ENCODE measurements around the gene DIP2C.

- TF ChIP-seq TARDBP (IDR thresholded peaks at IDR 0.05) (no peak), BHLHE40 (IDR thresholded peaks at IDR 0.05; ENCODE audit: borderline replicate concordance) (no peak), CTBP1 (IDR thresholded peaks at IDR 0.05; ENCODE audit: borderline replicate concordance) (no peak), FOXM1 (IDR thresholded peaks at IDR 0.05; ENCODE audit: borderline replicate concordance) (no peak), L3MBTL2 (conservative IDR thresholded peaks at IDR 0.05) (no peak), SP1 (IDR thresholded peaks at IDR 0.05) (no peak), PKNOX1 (IDR thresholded peaks at IDR 0.05) (no peak), HDGF (IDR thresholded peaks at IDR 0.05; ENCODE audit: borderline replicate concordance) (no peak), LEF1 (IDR thresholded peaks at IDR 0.05; ENCODE audit: borderline replicate concordance) (no peak)
These were observed 231.0 kb downstream of the DIP2C start for GRCh38 chr10:458421-458851.

Measured in HEK293T (cell line).